Measurements from ENCODE around the gene SUMO3.
A peak's percentile ranks its signal among the peaks of the same experiment; 100 is the strongest.
"Not testable (repeated sequence)": the region's sequence is repeated elsewhere in the genome, so short reads cannot be mapped to it uniquely, and the experiment has no call there.

SUMO3 gene

GRCh38 chr21:44846485-44847260 is 28.8 kb upstream of the SUMO3 start:
- DNase-seq (ENCODE audit: low read depth in 3 of 3), result peak in 1 of 3 experiments; percentile 51

GRCh38 chr21:44846224-44846484 is 28.3 kb upstream of the SUMO3 start:
- DNase-seq (ENCODE audit: low read depth in 3 of 3), result no peak

- peak; percentile 21 to 77 (median 38) for DNase-seq (ENCODE audit: low read depth in 3 of 3)
These were observed 27.8 kb upstream of the SUMO3 start for GRCh38 chr21:44845418-44846223.

GRCh38 chr21:44844256-44844655 is 26.4 kb upstream of the SUMO3 start:
- no peak for DNase-seq (ENCODE audit: low read depth in 3 of 3)

GRCh38 chr21:44842721-44843445 is 25.0 kb upstream of the SUMO3 start:
- no peak for DNase-seq (ENCODE audit: low read depth in 3 of 3)

GRCh38 chr21:44842087-44842486 is 24.2 kb upstream of the SUMO3 start:
- no peak for DNase-seq (ENCODE audit: low read depth in 3 of 3)

- no peak for DNase-seq (ENCODE audit: low read depth in 3 of 3)
These were observed 22.9 kb upstream of the SUMO3 start for GRCh38 chr21:44840771-44841170.

- no peak for DNase-seq (ENCODE audit: low read depth in 3 of 3)
These were observed 21.1 kb upstream of the SUMO3 start for GRCh38 chr21:44838951-44839350.

- no peak for DNase-seq (ENCODE audit: low read depth in 3 of 3)
These were observed 20.4 kb upstream of the SUMO3 start for GRCh38 chr21:44838039-44838895.

GRCh38 chr21:44837537-44837936 is 19.7 kb upstream of the SUMO3 start:
- no peak for DNase-seq (ENCODE audit: low read depth in 3 of 3)

GRCh38 chr21:44836666-44837471 is 19.0 kb upstream of the SUMO3 start:
- no peak for DNase-seq (ENCODE audit: low read depth in 3 of 3)

- no peak for DNase-seq (ENCODE audit: low read depth in 3 of 3)
These were observed 18.4 kb upstream of the SUMO3 start for GRCh38 chr21:44836349-44836665.

- DNase-seq (ENCODE audit: low read depth in 3 of 3), result no peak
These were observed 17.7 kb upstream of the SUMO3 start for GRCh38 chr21:44835647-44835973.

GRCh38 chr21:44834951-44835646 is 17.2 kb upstream of the SUMO3 start:
- no peak for DNase-seq (ENCODE audit: low read depth in 3 of 3)

GRCh38 chr21:44834231-44834950 is 16.5 kb upstream of the SUMO3 start:
- DNase-seq (ENCODE audit: low read depth in 3 of 3), result no peak

GRCh38 chr21:44833663-44834062 is 15.8 kb upstream of the SUMO3 start:
- DNase-seq (ENCODE audit: low read depth in 3 of 3), result no peak

- not testable (repeated sequence) for DNase-seq (ENCODE audit: low read depth in 3 of 3)
These were observed 14.8 kb upstream of the SUMO3 start for GRCh38 chr21:44832516-44833255.

GRCh38 chr21:44831227-44831860 is 13.5 kb upstream of the SUMO3 start:
- no peak for DNase-seq (ENCODE audit: low read depth in 3 of 3)
